Measurements from ENCODE around the gene KLF2. TPM values are rescaled to one million over a fixed set of nuclear protein-coding genes. Genes with fewer than 3 reads are reported as not detected.

The KLF2 gene
- total and polyA plus RNA-seq, 12 donors, result 2.2 to 52.3 (median 23.2) TPM

GRCh38 chr19:16361254-16361653 is 36.6 kb downstream of the KLF2 start:
- DNase-seq, result no peak
- H3K4me3 ChIP-seq, result no peak overlapping the region
- intact Hi-C loops (cut with DNase I), result no loop called here
- no peaks in the 10 kb centered on the region for H3K4me1 ChIP-seq (replicated peaks in 1 of 2)
- WGBS, 4 donors, result 77 to 82% (median 78%) methylated on average over 13 of the region's 13 CpGs
- H3K36me3 ChIP-seq (replicated peaks in 1 of 2), result no peaks in the 10 kb centered on the region
- no peaks in the 10 kb centered on the region for H3K27me3 ChIP-seq
- TF ChIP-seq POLR2A (IDR thresholded peaks at IDR 0.05) (no peak), CTCF (IDR thresholded peaks at IDR 0.05) (no peak)
- H3K27ac ChIP-seq, result no peak overlapping the region
- no peaks in the 10 kb centered on the region for H3K9me3 ChIP-seq (replicated peaks in 1 of 3)

- Histone ChIP-seq H3K9me3 (replicated peaks in 1 of 3) (no peaks in the 10 kb centered on the region), H3K27ac (no peak overlapping the region), H3K4me1 (replicated peaks in 1 of 2) (no peaks in the 10 kb centered on the region), H3K27me3 (no peaks in the 10 kb centered on the region), H3K36me3 (replicated peaks in 1 of 2) (no peaks in the 10 kb centered on the region), H3K4me3 (no peak overlapping the region)
- no peak for TF ChIP-seq CTCF (IDR thresholded peaks at IDR 0.05)
- TF ChIP-seq POLR2A (IDR thresholded peaks at IDR 0.05), result no peak
- WGBS, 4 donors, result 95 to 97% (median 96%) methylated on average over 10 of the region's 10 CpGs
- intact Hi-C loops (cut with DNase I), result no loop called here
- DNase-seq, result no peak
Observed at GRCh38 chr19:16361926-16362325, 37.3 kb downstream of the KLF2 start.

GRCh38 chr19:16363133-16363851 is 38.7 kb downstream of the KLF2 start:
- no peak for TF ChIP-seq CTCF (IDR thresholded peaks at IDR 0.05)
- no peak for TF ChIP-seq POLR2A (IDR thresholded peaks at IDR 0.05)
- Histone ChIP-seq H3K9me3 (replicated peaks in 1 of 3) (no peaks in the 10 kb centered on the region), H3K27ac (no peak overlapping the region), H3K27me3 (no peaks in the 10 kb centered on the region), H3K36me3 (replicated peaks in 1 of 2) (no peaks in the 10 kb centered on the region), H3K4me1 (replicated peaks in 1 of 2) (no peaks in the 10 kb centered on the region), H3K4me3 (no peak overlapping the region)
- no peak for DNase-seq
- WGBS, 4 donors, result 81 to 84% (median 82%) methylated on average over 16 to 20 of the region's 20 CpGs
- intact Hi-C loops (cut with DNase I), result no loop called here

GRCh38 chr19:16363852-16364230 is 39.2 kb downstream of the KLF2 start:
- Histone ChIP-seq H3K4me1 (replicated peaks in 1 of 2) (peaks cover 2 to 3% of the 10 kb centered on the region in 2 donors), H3K36me3 (replicated peaks in 1 of 2) (no peaks in the 10 kb centered on the region), H3K9me3 (replicated peaks in 1 of 3) (no peaks in the 10 kb centered on the region), H3K27ac (no peak overlapping the region), H3K4me3 (no peak overlapping the region), H3K27me3 (no peaks in the 10 kb centered on the region)
- WGBS, 4 donors, result 70 to 85% (median 77%) methylated on average over 9 to 11 of the region's 11 CpGs
- TF ChIP-seq CTCF (IDR thresholded peaks at IDR 0.05), result no peak
- TF ChIP-seq POLR2A (IDR thresholded peaks at IDR 0.05), result no peak
- intact Hi-C loops (cut with DNase I), result no loop called here
- no peak for DNase-seq
